ENCODE measurements around the gene HMOX2.

- TF ChIP-seq CTCF (IDR thresholded peaks at IDR 0.05) (no peak), POLR2A (IDR thresholded peaks at IDR 0.05) (no peak)
Measured at GRCh38 chr16:4548124-4548523, 71.9 kb downstream of the HMOX2 start.

Data from transverse colon (tissue), 3 donors.